Activated CD4-positive, alpha-beta memory T cell treated with anti-CD3 and anti-CD28 coated beads, Interleukin-2, amount 10 ng/mL, durations not matched to agents 7 days and 5 days (primary cell): ENCODE results near the gene PSAT1. TPM values are rescaled to one million over a fixed set of nuclear protein-coding genes. Genes with fewer than 3 reads are reported as not detected.

Experiments
- CTCF ChIA-PET: fragments of 350-600 bp; sonication (Branson Sonifier 250); formaldehyde crosslinking; loops from one replicate; lab custom pipeline; 2021; ENCODE audit warnings: antibody characterized with exemption, inconsistent platforms; lab: Charles Lee
- POLR2A ChIA-PET: fragments of 350-600 bp; sonication (Branson Sonifier 250); formaldehyde crosslinking; loops from one replicate; lab custom pipeline; 2021; ENCODE audit warnings: antibody characterized with exemption; lab: Charles Lee
- DNase-seq: peaks from one replicate; pipeline ENCODE4 v3.0.0-alpha.2; 2020
- H3K27ac Mint-ChIP-seq: one replicate; pipeline ENCODE4 v1.8.0; 2021; ENCODE audit warnings: mild to moderate bottlenecking, mixed read lengths
- H3K27me3 Mint-ChIP-seq: one replicate; pipeline ENCODE4 v1.8.0; 2021; ENCODE audit warnings: mixed read lengths
- H3K36me3 Mint-ChIP-seq: one replicate; pipeline ENCODE4 v1.8.0; 2021; ENCODE audit warnings: low read depth, mixed read lengths
- H3K4me1 Mint-ChIP-seq: one replicate; pipeline ENCODE4 v1.8.0; 2021; ENCODE audit warnings: mixed read lengths
- H3K4me3 Mint-ChIP-seq: one replicate; pipeline ENCODE4 v1.8.0; 2021; ENCODE audit warnings: mild to moderate bottlenecking, mixed read lengths
- H3K9me3 Mint-ChIP-seq: one replicate; pipeline ENCODE4 v1.8.0; 2021; ENCODE audit warnings: mixed read lengths
- total RNA-seq, 2 experiments: library from RNA; stranded (reverse); gene quantifications; one replicate each; pipeline ENCODE4 v1.2.3, GENCODE V29; 2021

The PSAT1 gene
- total RNA-seq, 2 experiments from 2014 or later = 125 to 130 TPM

DNA sequence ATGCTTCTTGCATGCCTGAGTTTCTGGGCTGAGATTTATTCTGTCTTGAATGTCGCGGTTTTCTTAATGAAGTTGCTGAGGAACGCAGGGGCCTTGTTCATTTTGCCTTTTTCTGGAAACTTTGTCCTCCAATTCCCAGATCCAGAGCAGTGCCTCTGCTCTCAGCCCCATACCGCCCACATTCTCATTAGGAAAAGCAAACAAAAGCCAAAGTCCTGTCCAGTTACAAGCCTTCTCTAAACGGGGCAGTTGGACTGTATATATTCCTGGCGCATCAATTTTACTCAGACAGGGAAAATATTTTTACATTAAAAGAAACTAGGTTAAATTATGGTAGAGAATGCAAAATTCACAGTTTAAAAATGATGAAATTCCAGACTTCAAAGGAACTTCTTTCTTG is 1.2 kb upstream of the PSAT1 start:
- Mint-ChIP-seq H3K4me1 (peaks cover 49% of the 10 kb centered on the region), H3K4me3 (peak overlapping the region; percentile 93), H3K9me3 (no peaks in the 10 kb centered on the region), H3K27ac (peak overlapping the region; percentile 87), H3K27me3 (no peaks in the 10 kb centered on the region), H3K36me3 (peaks cover 19% of the 10 kb centered on the region)
- no peak for DNase-seq
- POLR2A ChIA-PET = interaction anchor here (1.3 to 5.5 kb wide), 5 partner anchors 9 to 265 kb away, joined by 3 to 51 read pairs (median 11); partner anchors contain the start of gene CEP78
- CTCF ChIA-PET = interaction anchor here (0.8 kb wide), 1 partner anchor 174 kb away, joined by 3 read pairs; no protein-coding TSS in a partner anchor

DNA sequence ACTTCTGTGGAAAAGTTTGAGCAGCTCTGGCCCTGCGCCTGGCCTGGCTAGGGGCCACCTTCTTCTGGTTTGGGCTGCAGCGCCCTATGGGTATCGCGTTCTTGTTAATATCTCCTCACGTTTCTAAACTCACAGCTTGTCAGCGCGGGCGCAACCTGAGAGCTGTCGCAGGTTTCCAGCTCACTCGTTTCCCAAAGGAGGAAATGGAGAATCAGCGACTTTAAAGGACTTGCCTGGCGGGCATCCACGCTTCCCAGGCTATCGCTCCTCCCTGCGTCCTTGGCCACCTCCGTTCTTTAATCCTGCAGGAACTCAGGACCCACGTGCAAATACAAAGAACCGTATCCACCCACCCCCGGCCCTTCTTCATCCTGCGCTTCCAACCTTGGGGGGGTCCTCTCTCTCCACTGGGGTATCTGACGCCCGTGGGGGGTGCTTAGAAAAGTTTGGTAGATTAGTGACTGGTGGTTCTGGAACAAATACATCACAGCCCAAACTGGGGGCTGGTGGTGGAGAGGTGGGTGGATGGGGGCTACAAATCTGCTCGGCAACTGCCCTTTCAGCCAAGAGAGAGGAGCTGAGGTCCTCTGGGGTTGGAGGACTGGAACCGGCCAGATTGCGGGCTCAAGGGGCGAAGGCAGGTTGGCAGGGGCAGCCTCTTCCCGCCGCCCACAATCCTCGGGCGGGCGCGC is 578 bp upstream of the PSAT1 start:
- ChIA-PET POLR2A (interaction anchor here (0.6 to 5.5 kb wide), 22 partner anchors 8 to 1276 kb away, joined by 3 to 51 read pairs (median 4); partner anchors contain the start of genes CEP78 and TLE4), CTCF (interaction anchor here (0.5 to 1.5 kb wide), 11 partner anchors 8 to 478 kb away, joined by 3 to 8 read pairs (median 4); partner anchors contain the start of gene CEP78)
- H3K4me3 Mint-ChIP-seq = peak overlapping the region; percentile 93
- peak overlapping the region; percentile 87 for H3K27ac Mint-ChIP-seq
- DNase-seq = no peak
- H3K4me1 Mint-ChIP-seq = peaks cover 50% of the 10 kb centered on the region
- no peaks in the 10 kb centered on the region for H3K27me3 Mint-ChIP-seq
- peaks cover 23% of the 10 kb centered on the region for H3K36me3 Mint-ChIP-seq
- H3K9me3 Mint-ChIP-seq = no peaks in the 10 kb centered on the region

GRCh38 chr9:78297672-78297961 is 692 bp downstream of the PSAT1 start:
- Mint-ChIP-seq H3K27me3 (no peaks in the 10 kb centered on the region), H3K9me3 (no peaks in the 10 kb centered on the region), H3K36me3 (peaks cover 33% of the 10 kb centered on the region), H3K4me3 (peak overlapping the region; percentile 93), H3K4me1 (peaks cover 52% of the 10 kb centered on the region), H3K27ac (peak overlapping the region; percentile 87)
- no peak for DNase-seq
- ChIA-PET POLR2A (interaction anchor here (0.8 to 5.5 kb wide), 17 partner anchors 9 to 1274 kb away, joined by 3 to 51 read pairs (median 7); partner anchors contain the start of genes CEP78 and TLE4), CTCF (interaction anchor here (0.9 to 1.5 kb wide), 7 partner anchors 13 to 320 kb away, joined by 3 to 8 read pairs (median 5); partner anchors contain the start of gene CEP78)

DNA sequence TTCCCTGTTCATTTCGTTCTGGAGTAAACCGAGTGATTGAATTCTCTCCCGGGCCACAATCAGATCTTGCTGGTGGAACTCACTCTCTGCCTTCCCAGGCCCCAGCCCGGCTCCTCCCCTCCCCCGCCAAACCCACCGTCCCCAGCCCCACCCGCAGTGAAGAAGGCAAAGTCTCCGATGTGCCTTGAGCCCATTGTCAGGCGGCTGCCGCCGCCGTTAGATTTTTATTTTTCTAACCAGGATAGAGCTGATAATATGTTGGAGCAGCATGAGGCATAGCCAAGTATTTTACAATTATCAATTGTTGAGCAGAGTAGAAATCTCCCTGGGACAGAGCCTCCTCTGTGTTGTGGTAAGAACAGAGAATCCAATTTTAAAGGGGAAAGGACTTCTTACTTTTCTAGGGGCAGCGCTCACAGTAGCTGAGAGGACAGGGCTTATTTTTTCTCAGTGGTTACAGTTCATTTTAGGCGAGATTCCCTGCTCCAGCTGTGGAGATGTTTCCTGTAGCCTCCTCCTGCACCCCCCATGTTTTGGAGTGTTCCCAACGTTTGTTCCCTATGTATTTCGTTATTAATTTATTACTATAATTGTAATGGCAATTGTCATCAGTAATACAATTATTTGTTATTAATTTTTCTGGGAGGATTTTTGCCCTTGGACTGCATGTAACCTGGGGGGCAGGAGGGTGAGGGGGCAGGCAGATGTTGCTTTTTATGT is 1.3 kb downstream of the PSAT1 start:
- peaks cover 35% of the 10 kb centered on the region for H3K36me3 Mint-ChIP-seq
- H3K4me3 Mint-ChIP-seq = peak overlapping the region; percentile 93
- ChIA-PET CTCF (interaction anchor here (0.9 to 1.4 kb wide), 2 partner anchors 177 to 321 kb away, joined by 3 to 5 read pairs; no protein-coding TSS in a partner anchor), POLR2A (interaction anchor here (0.8 to 5.5 kb wide), 14 partner anchors 10 to 1274 kb away, joined by 3 to 51 read pairs (median 7); partner anchors contain the start of genes CEP78 and TLE4)
- H3K27ac Mint-ChIP-seq = peak overlapping the region; percentile 87
- H3K9me3 Mint-ChIP-seq = no peaks in the 10 kb centered on the region
- H3K4me1 Mint-ChIP-seq = peaks cover 46% of the 10 kb centered on the region
- H3K27me3 Mint-ChIP-seq = no peaks in the 10 kb centered on the region
- no peak for DNase-seq

- no peak for DNase-seq
- Mint-ChIP-seq H3K27me3 (no peaks in the 10 kb centered on the region), H3K9me3 (no peaks in the 10 kb centered on the region), H3K27ac (peak overlapping the region; percentile 11), H3K4me1 (peaks cover 45% of the 10 kb centered on the region), H3K36me3 (peaks cover 52% of the 10 kb centered on the region), H3K4me3 (no peak overlapping the region)
- CTCF ChIA-PET = no interaction called here
- POLR2A ChIA-PET = interaction anchor here (1.3 to 5.5 kb wide), 2 partner anchors 9 to 63 kb away, joined by 3 to 51 read pairs; partner anchors contain the start of gene CEP78
These were observed 3.3 kb downstream of the PSAT1 start for GRCh38 chr9:78300209-78300608.

GRCh38 chr9:78301466-78301865 is 4.5 kb downstream of the PSAT1 start:
- POLR2A ChIA-PET = no interaction called here
- no peak for DNase-seq
- CTCF ChIA-PET = no interaction called here
- Mint-ChIP-seq H3K4me1 (peaks cover 36% of the 10 kb centered on the region), H3K9me3 (no peaks in the 10 kb centered on the region), H3K27ac (no peak overlapping the region), H3K36me3 (peaks cover 64% of the 10 kb centered on the region), H3K4me3 (no peak overlapping the region), H3K27me3 (no peaks in the 10 kb centered on the region)

DNA sequence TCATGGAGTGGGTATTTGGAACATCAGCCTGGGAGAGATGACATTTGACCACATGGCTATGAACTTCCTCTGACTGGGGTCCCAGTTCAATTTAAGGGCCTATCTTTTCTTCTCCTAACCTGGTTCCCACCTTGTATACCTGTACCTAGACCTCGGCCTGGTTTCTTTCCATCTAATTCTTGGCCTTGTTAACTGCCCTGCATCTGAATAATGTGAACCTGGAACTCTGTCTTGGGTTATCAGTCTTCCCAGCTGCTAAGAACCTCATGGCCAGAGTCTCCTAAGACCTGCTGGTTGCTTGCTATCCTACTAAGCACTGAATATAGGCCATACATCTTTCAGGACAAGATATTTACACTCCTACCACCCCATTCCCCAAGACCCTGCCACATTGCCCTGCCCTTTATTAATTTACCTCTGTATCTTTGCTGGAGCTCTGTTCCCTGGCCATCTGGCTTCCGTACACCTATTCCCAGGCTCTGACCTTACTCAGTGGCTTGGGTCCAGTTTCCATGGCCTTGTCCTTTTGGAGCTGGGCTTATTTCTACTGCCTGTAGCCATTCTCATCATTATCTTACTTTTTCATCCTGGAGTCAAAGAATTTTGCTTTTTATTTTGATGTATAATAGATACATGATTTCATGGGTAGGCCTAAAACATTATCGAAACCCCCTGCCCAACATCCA is 6.6 kb downstream of the PSAT1 start:
- Mint-ChIP-seq H3K9me3 (no peaks in the 10 kb centered on the region), H3K4me1 (peaks cover 24% of the 10 kb centered on the region), H3K27ac (no peak overlapping the region), H3K36me3 (peaks cover 76% of the 10 kb centered on the region), H3K27me3 (no peaks in the 10 kb centered on the region), H3K4me3 (no peak overlapping the region)
- no peak for DNase-seq
- POLR2A ChIA-PET = interaction anchor here (1.3 to 2.2 kb wide), 2 partner anchors 7 to 10 kb away, joined by 3 to 11 read pairs; partner anchors contain the start of gene PSAT1
- CTCF ChIA-PET = no interaction called here

- no peaks in the 10 kb centered on the region for H3K27me3 Mint-ChIP-seq
- DNase-seq = no peak
- H3K27ac Mint-ChIP-seq = no peak overlapping the region
- ChIA-PET POLR2A (interaction anchor here (1.3 to 2.2 kb wide), 2 partner anchors 8 to 10 kb away, joined by 3 to 11 read pairs; partner anchors contain the start of gene PSAT1), CTCF (no interaction called here)
- H3K4me3 Mint-ChIP-seq = no peak overlapping the region
- peaks cover 76% of the 10 kb centered on the region for H3K36me3 Mint-ChIP-seq
- peaks cover 17% of the 10 kb centered on the region for H3K4me1 Mint-ChIP-seq
- H3K9me3 Mint-ChIP-seq = no peaks in the 10 kb centered on the region
These were observed 7.4 kb downstream of the PSAT1 start for GRCh38 chr9:78304357-78304756.

DNA sequence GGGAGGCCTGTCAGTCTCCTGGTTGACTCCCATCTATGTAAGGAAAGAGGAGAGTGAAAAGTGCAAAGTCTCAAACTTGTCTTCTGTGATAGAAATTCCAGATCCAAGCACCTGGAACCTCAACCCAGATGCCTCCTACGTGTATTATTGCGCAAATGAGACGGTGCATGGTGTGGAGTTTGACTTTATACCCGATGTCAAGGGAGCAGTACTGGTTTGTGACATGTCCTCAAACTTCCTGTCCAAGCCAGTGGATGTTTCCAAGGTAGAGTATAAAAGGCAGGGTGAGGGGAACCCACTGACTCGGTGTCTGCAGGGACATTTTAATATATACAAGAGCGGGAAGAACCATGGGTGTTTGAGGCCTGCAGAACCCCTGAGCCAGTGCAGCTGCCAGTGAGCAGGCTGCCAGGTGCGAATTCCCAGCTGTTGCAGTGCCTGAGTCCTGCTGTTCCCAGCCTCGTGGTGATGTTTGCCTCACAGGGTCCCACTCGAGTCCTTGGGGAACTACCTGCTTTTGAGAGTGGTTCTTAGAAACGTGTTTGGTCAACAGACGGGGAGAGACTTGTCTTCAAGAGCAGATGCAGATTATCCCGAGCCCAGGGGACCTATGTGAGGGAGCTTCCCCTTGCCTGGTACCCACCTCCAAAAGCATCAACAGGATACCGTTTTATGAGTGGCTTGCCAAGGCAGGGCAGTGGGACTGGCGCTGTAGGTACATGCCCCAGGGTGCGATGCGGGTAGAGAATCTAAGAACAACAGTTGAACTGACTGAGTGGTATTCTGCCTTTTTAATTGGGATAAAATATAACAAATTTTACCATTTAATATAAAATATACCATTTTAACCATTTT is 9.5 kb downstream of the PSAT1 start:
- H3K4me3 Mint-ChIP-seq = no peak overlapping the region
- no peaks in the 10 kb centered on the region for H3K9me3 Mint-ChIP-seq
- ChIA-PET POLR2A (no interaction called here), CTCF (no interaction called here)
- H3K4me1 Mint-ChIP-seq = peaks cover 6% of the 10 kb centered on the region
- no peak for DNase-seq
- peaks cover 79% of the 10 kb centered on the region for H3K36me3 Mint-ChIP-seq
- no peak overlapping the region for H3K27ac Mint-ChIP-seq
- H3K27me3 Mint-ChIP-seq = no peaks in the 10 kb centered on the region

DNA sequence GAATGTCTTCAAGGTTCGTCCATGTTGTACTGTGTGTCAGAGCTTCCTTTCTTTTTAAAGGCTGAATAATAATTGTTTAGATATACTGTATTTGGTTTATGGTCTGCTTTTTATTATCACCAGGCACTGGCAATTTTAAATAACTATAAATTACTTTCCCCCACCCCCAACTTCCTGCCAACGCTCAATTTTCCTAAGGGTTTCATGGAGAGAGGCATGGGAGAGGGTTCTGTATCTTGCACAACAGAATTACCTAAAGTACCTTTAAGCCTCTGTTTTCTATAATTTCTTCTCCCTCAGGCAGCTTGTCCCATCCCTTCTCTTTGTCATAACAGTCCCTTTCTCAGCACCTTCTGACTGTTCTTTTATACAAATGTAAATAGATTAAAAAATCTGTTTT is 10.4 kb downstream of the PSAT1 start:
- no peak for DNase-seq
- H3K4me3 Mint-ChIP-seq = no peak overlapping the region
- POLR2A ChIA-PET = no interaction called here

DNA sequence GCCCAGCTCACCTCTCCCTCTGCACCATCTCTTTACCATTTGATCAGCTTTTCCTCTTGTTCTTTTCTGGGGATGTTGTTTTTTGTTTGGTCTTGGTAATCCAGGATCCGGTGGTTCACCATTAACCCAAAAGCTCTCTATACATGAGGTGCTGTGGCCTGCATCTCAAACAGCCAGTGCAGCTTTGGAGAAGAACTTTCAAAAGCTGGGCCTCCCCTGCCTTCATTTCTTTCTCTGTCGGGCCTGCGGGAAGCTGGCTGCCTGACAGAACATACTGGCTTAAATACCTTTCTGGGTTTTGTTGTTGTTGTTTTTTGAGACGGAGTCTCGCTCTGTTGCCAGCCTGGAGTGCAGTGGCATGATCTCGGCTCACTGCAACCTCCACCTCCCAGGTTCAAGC is 12.1 kb downstream of the PSAT1 start:
- CTCF ChIA-PET = no interaction called here
- POLR2A ChIA-PET = interaction anchor here (1.4 kb wide), 1 partner anchor 12 kb away, joined by 4 read pairs; the partner anchor contains the start of gene PSAT1
- no peak overlapping the region for H3K27ac Mint-ChIP-seq
- DNase-seq = no peak
- no peak overlapping the region for H3K4me3 Mint-ChIP-seq
- H3K9me3 Mint-ChIP-seq = no peaks in the 10 kb centered on the region
- H3K4me1 Mint-ChIP-seq = no peaks in the 10 kb centered on the region
- no peaks in the 10 kb centered on the region for H3K27me3 Mint-ChIP-seq
- peaks cover 68% of the 10 kb centered on the region for H3K36me3 Mint-ChIP-seq

More for the DNA sequence above, 10.4 kb downstream of the PSAT1 start:
- H3K36me3 Mint-ChIP-seq = peaks cover 78% of the 10 kb centered on the region
- no peaks in the 10 kb centered on the region for H3K9me3 Mint-ChIP-seq
- no peaks in the 10 kb centered on the region for H3K27me3 Mint-ChIP-seq
- no peak overlapping the region for H3K27ac Mint-ChIP-seq
- CTCF ChIA-PET = no interaction called here
- H3K4me1 Mint-ChIP-seq = peaks cover 4% of the 10 kb centered on the region

DNA sequence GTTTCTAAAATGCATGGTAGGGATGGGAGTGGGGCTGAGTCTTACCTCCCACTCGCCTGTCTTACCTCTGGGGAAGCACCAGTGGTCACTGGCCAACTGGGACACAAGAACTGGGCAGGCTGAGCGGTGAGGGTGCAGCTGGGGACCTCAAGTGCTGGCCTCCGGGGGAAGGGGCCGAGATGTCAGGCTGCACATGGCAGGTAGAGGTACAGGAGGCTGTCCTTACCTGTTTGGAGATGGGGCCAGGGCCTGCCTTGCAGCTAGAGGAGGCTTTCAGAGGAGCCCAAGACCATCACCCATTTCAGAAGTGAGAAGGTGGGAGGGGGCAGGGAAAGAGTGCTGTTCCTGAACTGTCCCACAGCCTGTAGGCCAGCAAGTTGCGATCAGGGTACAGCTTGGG is 14.2 kb downstream of the PSAT1 start:
- H3K27ac Mint-ChIP-seq = no peak overlapping the region
- H3K36me3 Mint-ChIP-seq = peaks cover 67% of the 10 kb centered on the region
- POLR2A ChIA-PET = interaction anchor here (0.7 kb wide), 1 partner anchor 14 kb away, joined by 3 read pairs; the partner anchor contains the start of gene PSAT1
- CTCF ChIA-PET = no interaction called here
- H3K4me1 Mint-ChIP-seq = no peaks in the 10 kb centered on the region
- H3K27me3 Mint-ChIP-seq = no peaks in the 10 kb centered on the region
- DNase-seq = no peak
- H3K9me3 Mint-ChIP-seq = no peaks in the 10 kb centered on the region
- H3K4me3 Mint-ChIP-seq = no peak overlapping the region
